GM12872 (cell line): ENCODE data around the gene CMBL.

Source experiments
- CTCF ChIP-seq: IDR thresholded peaks from 3 replicates; pipeline ENCODE4 v1.5.1; 2011; ENCODE audit warnings: low read depth, mild to moderate bottlenecking, low read length, moderate library complexity; ENCODE audit not compliant: insufficient read depth

Gene CMBL

DNA sequence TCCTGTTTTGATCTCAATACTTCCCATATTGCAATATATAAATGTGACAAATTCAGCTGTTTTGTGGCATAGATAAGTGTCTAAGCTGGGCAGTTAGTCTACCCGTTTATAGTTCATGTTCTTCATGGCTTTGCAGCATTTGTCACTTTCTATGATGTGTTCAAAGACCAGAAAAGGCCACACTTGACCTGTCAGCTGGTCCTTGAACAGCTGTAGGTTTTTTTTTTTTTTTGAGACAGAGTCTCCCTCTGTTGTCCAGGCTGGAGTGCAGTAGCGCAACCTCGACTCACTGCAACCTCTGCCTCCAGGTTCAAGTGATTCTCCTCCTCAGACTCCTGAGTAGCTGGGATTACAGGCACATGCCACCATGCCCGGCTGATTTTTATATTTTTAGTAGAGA lies 28.4 kb downstream of the CMBL start:
- no peak for TF ChIP-seq CTCF

DNA sequence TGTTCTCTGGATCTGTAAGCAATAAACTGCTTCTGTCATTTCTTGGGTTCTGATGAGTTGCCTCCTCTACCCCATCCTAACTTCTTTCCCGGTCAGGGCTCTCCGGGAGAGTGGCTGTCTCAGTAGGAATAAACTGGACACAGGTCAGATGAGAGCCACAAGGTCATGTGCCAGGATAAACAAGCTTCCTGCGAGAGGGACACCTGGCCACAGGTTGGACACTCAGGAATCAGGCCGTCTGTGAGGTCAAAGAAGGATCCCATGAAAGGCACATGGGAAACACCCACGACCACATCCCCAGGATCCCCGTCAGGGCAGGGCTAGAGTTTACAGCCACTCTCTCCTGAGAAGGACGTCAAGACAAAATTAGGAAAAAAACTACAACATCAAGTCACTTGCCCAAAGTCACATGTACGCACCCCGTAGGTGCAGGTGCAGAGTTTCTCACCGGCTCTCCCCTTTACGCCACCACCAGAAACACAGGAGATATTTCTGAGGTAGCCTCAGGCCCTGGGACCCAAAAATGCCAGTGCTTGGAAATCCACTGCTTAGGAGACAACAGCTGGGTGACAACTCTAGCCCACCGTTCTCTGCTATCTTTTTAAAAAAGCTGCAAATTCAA lies 28.9 kb downstream of the CMBL start:
- TF ChIP-seq CTCF = no peak

- TF ChIP-seq CTCF = no peak
Measured at GRCh38 chr5:10277773-10278630, 29.7 kb downstream of the CMBL start.

DNA sequence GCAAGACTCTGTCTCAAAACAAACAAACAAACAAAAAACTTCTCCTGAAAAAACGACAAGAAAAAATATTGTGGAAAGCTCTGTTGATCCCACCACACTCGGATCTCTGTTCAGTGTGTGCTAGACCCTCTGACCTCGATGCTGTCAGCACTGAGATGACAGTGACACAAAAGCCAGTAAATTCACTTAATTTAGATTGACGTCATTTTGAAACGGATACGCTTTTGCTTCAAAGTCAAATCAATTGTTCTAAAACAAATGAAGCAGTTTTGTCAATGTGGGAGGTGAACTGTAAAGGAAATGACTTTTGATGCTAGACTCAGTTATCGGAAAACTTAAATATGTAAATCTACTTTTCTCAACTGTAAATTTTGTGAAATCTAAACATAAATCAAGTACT lies 31.0 kb downstream of the CMBL start:
- no peak for TF ChIP-seq CTCF

- no peak for TF ChIP-seq CTCF
Measured at GRCh38 chr5:10275991-10276390, 31.7 kb downstream of the CMBL start.

GRCh38 chr5:10275460-10275859 lies 32.2 kb downstream of the CMBL start:
- TF ChIP-seq CTCF = no peak

DNA sequence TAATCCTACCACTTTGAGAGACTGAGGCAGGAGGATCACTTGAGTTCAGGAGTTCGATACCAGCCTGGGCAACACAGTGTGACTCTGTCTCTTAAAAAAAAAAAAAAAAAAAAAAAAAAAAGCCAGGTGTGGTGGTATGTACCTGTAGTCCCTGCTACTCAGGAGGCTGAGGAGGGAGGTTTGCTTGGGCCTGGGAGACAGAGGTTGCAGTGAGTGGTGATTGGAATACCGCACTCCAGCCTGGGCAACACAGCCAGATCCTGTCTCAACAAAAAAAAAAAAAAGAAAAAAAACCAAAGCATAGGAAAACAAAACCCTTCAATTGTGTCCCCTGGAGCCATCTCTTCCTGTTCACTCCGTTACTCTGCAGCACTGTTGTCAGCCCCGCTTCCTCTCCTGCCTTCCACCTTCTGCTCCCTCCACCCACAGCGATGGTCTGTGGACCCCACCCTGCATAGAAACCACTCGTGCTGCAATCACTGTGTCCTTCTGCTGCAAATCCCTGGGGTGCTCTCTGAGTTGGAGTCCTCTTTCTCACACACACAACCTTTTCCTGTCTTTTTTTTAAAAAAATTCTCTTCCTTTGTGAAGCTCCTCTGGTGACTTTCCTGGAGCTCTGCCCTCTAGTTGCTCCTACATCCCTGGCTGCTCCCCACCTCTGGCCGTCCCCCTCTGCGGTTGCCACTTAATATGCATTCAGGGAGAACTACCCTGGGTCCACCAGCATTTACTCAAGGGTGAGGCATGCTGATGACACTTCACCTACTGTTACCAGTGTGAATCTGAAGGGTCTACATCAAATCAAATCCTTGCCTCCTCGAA lies 35.4 kb downstream of the CMBL start:
- no peak for TF ChIP-seq CTCF
